Hematopoietic multipotent progenitor cell (in vitro differentiated cells): ENCODE data around the gene ARHGAP26. TPM values are rescaled to one million over a fixed set of nuclear protein-coding genes. Genes with fewer than 3 reads are reported as not detected.

Experiments
- DNase-seq, 3 donors: peaks; one replicate each; pipeline ENCODE4 v3.0.0-alpha.2; 2011 to 2015; ENCODE audit warnings: low read depth in 2 of 3, low spot score in 2 of 3
- total RNA-seq: library from RNA; depleted of rRNA; stranded (reverse); fragments of >200 nt; gene quantifications from one replicate; pipeline ENCODE4 v1.2.3, GENCODE V29; 2012

Gene ARHGAP26
- total RNA-seq, 1 donor = 14.5 TPM

DNA sequence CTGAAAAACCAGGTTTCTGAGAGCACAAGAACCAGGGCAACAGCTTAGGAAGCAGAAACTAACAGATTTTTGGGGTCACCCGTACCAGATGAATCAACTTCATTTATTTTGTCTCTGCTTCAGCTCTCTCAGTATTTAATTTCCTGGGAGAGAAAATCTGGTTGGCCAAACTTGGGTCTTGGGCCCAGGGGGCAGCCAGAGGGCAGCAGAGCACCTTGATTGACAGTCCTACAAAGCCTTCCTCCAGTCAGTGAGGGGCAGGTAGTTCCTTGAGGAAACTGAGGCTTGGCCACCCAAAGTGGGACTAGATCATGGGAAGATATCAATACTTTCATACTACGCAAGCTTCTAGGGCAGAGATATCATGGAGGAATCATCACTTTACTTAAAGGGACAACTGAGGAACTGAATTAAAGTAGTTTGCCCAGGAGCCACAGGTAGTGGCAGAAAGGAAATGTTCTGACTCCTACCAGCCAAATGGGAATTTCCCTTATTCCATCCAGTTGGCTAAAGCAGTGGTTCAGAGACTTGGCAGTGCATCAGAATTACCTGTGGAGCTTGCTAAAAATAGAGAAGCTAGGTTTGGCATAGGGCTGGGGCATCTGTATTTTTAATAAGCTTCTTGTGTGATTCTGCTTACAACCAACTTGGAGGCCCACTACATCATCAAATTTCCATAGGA is 21.5 kb upstream of the ARHGAP26 start:
- DNase-seq = peak in 2 of 3 donors; percentile 19 to 39

DNA sequence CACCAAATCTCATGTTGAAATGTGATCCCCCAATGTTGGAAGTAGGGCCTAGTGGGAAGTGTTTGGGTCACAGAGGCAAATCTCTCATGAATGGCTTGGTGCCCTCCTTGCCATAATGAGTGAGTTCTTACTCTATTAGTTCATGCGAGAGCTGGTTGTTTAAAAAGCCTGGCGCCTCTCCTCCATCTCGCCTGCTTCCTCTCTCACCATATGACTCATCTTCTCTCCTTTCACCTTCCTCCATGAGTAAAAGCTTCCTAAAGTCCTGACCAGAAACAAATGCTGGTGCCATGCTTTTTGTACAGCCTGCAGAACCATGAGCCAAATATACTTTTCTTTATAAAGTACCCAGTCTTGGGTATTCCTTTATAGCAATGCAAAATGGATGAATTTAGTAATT is 20.9 kb upstream of the ARHGAP26 start:
- DNase-seq = peak in 2 of 3 donors; percentile 39 to 45

DNA sequence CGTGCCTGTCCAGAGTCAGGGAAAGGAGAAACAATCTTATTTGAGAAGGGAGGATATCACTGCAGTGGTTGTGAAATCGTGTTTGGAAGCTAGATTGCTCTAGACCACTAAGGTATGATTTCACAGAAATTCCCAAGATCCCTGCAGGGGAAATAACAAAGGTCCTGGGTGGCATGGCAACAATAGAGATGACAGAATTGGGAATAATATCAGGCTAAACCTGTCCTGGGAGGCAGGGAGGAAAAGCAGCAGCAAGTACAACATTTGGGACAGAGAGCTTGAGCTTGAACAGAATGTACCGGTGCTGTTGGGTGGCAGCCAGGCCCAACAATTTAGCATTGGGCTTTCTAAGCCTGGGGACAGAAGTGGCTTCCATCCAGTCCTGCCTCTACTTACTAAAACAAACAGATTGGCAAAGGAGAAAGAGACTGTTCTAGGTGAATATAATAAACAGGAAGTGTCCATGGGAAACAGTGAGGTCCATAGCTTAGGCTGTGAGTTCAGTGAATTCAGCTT is 17.0 kb upstream of the ARHGAP26 start:
- no peak for DNase-seq

DNA sequence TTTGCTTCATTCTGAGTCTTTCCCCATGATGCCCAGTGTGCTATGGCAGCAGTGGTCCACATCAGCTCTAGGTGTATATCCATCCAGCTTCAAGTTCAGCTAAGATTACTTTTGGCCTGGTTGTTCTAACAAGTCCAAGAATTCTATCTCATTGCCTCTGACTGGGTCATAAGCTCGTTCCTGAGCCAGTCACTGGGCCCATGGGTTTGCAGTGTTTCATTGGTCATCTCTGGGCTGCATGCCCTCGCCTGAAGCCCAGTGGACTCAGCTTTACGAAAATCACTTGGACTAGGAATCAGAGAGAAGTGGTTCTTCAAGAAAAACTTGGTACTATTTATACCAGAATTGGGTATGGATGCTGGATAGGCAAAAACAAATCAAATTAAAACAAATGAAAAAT is 16.1 kb upstream of the ARHGAP26 start:
- no peak for DNase-seq

DNA sequence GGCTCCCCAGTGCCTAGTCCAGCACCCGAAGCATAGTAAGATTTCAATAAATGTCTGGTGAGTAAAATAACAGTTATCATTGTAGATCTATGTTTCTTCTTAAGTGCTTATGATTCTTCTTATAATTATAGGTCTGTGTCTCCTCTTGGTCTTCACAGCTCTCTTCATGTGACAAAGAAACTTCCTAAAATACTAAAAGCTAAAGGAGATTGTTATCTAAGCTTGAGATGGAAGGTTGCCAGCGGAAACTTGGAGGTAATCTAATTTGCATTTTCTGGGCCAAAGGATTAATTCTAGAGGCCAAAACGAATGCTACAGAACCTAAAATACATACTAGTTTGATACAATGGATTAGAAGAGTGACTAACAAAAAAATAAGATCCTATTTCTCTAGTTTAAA is 13.6 kb upstream of the ARHGAP26 start:
- peak in 1 of 3 donors; percentile 32 for DNase-seq

DNA sequence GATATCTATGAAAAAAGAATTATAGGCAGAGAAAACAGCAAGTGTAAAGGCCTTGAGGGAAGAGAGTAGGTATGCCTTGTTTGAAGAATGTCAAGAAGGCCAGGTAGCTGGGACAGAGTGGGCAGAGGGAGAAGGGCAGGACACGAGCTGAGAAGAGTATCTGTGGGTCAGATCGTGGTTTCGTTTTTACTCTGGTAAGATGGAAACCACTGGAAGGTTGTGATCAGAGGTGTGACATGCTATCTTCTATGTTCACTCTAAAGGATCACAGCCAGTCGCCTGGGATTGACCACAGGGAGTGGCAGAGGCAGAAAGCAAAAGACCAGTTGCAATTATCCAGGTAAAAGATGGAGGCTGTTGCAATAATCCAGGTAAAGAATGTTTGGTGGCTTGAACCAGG is 12.6 kb upstream of the ARHGAP26 start:
- no peak for DNase-seq

DNA sequence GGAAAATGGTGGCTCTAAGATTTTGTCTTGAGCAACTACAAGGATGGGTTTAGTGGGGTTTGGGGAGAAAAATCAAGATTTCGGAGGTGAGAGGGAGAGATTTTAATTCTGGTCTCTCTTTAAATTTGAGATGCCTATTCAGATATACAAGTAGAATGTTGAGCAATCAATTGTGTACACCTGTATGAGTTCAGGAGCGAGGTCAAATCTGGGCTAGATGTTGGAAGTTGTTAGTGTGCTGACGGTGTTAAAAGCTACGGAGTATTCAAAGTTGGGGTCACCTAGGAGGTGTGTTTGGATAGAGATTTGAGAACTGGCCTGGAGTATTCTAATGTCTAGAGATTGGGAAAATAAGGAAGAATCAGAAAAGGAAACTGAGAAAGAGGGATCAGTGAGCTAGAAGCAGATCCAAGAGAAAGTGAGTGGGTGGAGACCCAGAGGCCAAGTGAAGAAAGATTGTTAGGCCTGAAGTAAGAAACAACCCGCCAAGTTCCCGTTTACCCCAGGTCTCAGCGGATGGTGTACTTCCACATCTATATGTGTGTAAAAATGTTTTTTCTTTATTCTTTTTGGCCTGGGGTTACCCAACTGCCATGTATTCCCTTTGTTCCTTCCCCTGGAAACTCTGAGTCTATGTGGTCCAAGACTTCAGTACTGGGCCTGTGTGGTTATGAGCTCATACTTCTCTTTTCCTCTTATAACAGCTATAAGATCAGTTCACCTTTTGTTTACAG is 11.9 kb upstream of the ARHGAP26 start:
- peak in 2 of 3 donors; percentile 21 to 78 for DNase-seq

DNA sequence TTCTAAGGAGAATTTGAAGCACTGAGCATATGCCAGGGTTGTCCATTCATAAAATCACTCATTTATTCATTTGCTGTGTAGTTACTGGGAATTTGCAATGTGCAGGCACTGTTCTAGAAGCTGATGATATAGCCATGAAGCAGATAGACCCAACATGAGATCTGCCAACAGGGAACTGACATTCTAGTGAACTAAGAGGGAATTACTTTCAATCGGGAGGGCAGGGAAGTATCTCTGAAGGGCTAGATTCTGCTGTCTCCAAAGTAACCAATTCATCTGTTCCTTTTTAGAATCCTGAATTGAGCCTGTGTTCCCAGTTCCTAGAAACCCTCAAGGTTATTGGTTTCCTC is 11.4 kb upstream of the ARHGAP26 start:
- no peak for DNase-seq

DNA sequence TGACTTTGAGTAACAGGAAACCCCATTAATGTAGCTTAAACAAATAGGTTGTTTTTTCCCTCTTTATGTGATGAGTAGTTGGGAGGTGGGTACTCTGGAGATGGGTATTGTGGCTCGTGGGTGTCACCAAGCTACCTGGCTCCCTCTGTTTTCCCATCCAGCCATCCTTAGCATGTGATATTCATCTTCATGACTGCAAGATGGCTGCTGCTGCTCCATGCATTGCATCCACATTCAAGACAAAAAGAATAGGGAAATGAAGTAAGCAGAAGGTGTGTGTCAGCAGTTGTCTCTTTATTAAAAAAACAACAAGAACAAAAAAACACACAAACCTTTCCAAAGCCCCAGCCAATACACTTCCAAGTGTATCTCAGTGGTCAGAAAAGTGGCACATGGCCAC is 6.5 kb upstream of the ARHGAP26 start:
- DNase-seq = no peak

DNA sequence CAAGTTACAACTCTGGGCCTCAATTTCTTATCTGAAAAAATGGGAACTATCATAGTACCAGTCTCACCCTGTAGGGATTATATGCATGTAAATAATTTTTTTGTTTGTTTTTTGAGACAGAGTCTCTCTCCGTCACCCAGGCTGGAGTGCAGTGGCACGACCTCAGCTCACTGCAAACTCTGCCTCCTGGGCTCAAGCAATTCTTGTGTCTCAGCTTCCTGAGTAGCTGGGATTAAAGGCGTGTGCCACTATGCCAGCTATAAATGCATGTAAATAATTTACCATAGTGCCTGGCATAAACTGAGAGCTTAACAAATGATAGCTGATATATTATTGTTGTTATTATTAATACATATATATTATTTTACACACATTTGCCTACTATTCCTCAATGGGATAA is 3.0 kb upstream of the ARHGAP26 start:
- DNase-seq = no peak

DNA sequence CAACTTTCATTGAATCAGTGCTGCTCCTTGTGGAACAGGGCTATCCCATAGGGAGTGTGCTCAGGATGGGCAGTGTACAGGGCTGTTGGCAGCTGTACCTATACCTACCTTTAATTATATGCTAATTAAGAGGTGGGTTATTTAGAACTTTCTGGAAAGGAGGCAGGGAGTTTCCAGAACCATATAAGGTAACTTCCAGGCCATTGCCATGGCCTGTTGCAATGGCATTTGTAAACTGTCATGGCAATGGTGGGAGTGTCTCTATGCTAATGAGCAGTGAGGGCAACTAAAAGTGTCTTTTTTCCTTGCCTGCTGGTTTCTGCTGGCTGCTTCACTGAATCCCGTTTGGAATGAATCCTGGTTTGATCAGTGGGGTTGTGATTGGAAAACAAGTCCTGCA is 2.3 kb upstream of the ARHGAP26 start:
- DNase-seq = no peak

DNA sequence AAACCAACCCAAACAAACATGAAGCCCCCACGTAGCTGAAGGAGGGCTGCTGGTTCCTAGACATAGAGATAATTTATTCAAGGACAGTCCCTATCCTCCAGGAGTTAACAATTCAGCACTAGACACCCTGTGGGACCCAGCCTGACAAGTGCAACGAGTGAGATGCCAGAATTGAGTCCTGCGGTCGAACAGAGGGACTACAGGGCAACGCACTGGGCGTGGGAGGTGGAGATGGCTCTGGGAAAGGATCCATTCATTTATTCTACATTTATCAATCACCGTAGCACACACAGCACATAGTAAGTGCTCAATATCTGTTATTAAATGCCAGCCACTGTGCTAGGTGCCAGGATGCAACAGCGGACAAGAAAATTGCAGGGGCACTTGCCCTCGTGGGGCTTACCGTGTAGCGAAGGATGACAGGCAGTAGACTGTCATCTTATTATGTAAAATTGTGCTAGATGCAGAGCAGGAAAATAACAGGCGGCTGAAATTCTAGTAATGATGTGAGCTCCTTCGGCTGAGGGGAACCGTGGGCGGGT is 855 bp upstream of the ARHGAP26 start:
- peak in 1 of 3 donors; percentile 18 for DNase-seq

DNA sequence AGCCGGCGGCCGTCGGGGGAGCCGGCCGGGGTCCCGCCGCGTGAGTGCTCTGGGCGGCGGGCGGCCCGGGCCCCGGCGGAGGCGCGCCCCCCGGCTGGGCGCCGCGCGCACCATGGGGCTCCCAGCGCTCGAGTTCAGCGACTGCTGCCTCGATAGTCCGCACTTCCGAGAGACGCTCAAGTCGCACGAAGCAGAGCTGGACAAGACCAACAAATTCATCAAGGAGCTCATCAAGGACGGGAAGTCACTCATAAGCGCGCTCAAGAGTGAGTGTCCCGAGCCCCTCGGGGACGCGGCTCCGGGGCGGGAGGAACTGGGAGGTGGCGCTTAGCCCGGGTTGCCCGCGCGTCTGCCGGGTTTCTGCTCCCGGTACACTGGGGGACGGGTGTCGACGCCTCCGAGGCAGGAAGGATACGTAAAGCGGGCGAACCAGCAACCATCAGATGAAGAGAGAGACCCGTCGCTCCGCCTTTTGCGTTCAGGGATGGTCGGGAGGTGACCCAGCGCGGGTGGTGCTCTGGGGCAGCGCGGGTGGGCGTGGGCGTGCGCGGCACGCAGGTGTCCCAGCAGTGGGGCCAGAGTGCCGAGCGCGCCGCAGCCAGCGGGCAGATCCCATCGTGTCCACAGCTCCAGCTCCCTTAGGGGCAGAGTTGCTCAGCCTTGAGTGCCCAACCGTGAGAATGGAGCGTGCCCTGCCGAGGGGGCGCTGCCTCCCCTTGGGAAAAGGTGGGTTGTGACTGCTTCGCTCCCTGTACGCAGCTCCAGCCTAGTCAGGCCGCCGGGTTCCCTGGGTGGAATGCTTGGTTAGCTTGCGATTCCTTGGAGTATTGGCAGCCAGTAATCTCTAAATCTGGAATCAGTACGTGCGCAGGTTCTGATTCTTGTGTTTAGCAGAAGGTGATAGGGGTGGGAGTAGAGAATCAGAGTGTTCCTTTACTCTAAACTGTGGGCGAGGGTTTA is 753 bp downstream of the ARHGAP26 start:
- peak; percentile 32 to 62 (median 39) for DNase-seq

DNA sequence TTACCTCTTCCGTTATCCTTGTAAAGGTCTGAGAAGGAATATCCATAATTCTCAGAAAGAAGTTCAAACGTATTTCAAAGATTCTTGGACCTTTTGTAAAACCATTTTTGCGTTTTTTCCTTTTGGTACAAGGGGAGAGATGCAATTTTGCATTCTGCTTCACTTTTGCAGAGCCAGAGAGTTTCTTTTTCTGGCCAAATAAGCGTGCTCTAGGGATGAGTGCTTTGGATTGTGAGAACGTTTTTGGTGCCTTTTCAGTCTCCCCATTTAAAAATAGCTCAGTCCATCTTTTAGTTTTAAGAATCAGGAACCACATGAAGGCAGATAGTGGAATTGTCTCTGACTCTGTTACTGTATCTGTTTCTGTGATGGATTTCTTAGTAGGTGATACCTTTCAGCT is 1.5 kb downstream of the ARHGAP26 start:
- DNase-seq = no peak

DNA sequence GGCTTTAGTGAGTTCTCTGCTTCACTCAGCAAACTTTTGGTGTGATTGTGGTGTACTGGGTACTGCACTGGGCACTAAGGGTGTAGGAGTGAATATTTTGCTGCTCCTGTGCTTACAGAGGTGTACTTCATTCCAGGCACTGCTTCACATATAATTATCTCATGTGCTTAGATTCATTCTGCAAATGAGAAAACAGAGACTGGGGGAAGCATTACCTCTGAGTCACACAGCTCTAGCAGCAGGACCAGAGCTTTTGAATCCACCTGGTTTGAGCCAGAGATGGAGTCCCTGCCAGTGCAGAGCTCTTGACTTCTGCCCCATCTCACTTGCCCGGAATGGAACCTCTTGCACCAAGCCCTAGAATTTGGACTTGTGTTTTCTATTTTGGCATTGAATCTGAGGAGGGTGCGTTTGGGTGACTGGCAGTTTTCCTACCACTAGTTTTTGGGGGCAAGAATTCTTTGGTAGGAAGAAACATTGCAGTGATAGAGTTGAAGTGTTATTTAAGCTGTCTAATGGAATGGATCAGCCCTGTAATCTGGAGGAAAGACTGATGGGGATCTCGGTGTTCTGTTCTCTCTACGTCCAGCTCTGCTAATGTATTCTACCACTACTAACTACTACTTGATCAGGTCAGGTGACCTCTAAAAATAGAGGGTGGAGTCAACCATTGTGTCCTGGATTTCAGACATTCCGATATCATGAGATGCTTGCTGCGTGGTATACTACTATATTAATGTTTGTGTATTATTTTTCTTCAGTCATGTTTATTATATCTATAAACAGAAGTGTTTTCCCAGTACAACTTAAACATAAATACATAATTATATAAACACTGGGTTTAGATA is 2.5 kb downstream of the ARHGAP26 start:
- DNase-seq = no peak

DNA sequence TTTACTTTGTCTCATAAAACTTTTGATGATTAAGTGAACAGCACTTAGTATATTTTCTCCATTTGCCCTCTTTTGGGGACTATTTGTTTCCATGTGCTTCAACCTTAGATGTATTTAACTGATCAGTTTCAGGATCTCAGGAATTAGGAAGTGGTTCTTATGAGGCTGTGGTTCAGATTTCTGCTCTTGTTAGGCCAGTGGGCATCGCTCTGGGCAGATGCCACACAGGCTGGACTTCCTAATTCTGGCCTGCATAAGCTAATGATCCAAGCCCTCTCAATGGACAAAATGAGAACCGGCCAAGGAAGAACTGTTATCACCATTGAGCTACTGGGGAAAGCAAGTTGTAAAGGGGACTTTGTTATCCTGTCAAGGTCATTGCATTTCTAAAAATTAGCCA is 6.9 kb downstream of the ARHGAP26 start:
- no peak for DNase-seq

DNA sequence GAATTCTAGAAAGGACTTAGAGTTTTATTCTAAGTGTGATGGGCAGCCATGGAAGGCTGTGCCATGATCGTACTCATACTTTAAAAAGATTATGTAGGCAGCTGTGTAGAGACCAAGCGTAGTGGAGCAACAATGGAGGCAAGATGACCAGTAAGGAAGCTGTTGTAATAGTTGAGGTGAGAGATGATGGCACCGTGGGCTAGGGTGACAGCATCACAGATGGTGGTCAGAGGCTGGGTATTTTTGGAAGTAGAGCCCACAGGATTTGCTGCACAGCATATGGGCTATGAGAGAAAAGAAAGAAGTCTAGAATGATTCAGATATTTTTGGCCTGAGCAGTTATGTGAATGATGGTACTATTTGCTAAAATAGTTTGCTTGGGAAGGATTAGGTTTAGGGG is 7.7 kb downstream of the ARHGAP26 start:
- DNase-seq = no peak

DNA sequence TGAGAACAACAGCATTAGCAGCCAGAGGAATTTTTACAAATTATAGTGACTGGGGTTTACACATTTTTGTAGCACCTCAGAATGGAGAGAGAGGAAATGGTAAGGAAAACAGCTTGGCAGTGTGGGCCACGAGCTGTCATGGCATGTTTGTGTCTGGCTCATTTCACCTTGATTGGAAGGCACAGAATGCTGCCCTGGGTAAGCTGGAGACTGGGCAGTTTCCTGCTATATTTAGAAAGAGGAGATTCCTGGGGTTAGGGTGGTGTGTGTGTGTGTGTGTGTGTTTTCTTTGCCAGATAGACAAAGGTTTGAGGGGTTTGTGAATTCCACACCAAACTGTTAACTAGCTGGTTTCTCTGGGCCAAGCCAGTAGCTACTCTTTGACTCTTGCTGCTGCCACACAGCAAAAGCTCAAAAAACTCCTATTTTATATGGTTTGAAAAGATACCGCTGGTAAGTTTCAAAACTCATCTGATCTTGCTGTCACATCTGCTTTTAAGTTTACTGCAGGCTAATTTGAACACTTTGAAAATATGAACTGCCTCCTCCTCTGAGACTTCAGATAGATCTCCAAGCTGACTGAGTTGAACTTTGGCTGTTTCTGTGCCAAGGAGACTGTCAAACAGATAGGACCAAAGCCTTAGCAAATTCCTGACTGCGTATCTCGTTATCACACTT is 9.1 kb downstream of the ARHGAP26 start:
- DNase-seq = no peak

DNA sequence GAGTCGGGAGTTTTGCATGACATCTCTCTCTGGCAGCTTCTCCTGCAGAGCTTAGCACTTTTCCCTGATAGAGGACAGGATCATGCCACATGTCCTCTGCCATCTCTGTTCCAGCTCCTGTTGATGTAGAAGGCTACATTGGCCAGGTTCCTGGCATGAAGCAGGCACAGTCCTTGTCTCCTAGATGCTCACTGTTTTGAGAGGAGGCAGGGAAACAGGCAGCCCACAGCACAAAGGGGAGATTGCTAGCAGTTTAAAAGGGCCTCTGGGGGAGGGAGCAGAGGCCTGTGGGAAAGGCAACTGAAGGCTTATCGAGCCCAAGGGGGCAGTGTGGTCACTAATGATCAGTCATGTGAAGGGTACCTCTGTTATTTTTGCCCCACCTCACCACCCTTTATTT is 10.7 kb downstream of the ARHGAP26 start:
- DNase-seq = no peak
